ENCODE measurements around the gene PCBP3.
"Not testable (repeated sequence)": the region's sequence is repeated elsewhere in the genome, so short reads cannot be mapped to it uniquely, and the experiment has no call there.

The PCBP3 gene

DNA sequence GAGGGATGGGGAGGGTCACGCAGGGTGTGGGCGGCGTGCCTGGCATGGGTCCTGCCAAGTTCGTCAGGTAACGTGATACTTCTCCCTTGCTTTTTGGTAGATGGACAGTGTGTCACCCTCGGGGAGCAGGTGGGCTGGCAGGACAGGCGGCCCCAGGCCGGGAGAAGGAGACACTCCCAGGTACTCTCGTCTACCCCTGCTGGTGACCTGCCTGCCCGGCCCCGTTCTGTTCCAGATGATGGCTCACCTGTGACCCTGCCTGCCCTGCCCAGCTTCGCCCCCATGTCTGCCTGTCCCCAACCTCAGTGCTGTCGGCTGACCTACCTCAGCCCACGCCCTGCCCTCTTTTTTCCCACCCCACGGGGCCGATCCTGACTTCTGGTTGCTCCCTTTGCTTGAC lies 144.7 kb downstream of the PCBP3 start:
- no peak for DNase-seq (ENCODE audit: low read depth)

GRCh38 chr21:45788637-45789506 lies 145.3 kb downstream of the PCBP3 start:
- DNase-seq (ENCODE audit: low read depth): no peak

DNA sequence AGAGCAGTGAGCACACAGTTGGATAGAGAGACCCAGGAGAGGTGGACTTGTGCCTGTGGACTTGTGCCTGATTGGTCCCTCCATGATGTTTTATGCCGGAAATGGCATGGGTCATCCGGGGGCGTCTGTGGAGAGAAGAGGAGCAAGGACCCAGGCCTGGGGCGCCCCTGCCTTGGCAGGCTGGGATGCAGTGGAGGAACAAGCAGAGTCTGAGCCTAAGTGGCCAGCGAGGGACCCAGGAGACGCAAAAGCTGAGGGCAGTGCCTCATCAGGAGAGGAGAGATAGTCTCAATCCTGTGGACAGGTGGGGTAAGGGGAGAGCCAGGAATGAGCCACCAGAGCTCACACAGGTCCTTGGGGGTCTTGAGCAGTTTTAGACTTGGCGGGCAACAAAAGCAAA lies 146.9 kb downstream of the PCBP3 start:
- no peak for DNase-seq (ENCODE audit: low read depth)

GRCh38 chr21:45791562-45792418 lies 148.3 kb downstream of the PCBP3 start:
- DNase-seq (ENCODE audit: low read depth): no peak

DNA sequence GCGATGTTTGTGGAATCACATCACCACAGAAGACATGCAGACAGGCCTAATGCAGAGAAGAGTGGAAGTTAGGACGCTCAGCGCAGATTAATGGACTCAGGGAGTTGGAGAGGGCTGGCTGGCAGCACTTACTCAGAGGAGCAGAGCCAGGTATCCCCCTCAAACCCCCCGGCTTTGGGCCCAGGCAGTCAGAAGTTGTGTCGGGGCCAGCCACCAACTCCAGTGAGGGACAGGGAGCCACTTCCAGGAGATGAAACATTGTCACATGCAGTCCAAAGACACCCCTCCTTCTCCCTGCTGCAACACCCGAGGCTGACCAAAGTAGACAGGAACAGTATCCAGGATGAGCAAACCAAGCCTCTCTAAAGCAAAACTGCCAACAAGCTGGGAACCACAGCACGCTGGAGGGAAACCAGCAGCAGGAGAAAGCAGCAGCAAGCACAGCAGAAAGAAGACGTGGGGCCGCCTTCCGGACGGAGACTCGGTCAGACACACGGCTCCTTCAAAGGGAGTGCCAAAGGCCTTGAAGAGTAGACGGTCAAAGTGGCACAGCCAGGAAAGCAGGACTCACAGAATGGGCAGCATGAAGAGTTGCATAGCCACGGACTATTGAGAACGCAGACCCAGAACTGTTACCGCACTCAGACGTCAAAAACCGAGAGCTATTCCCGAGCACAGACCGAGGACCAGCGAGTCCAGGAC lies 149.3 kb downstream of the PCBP3 start:
- no peak for DNase-seq (ENCODE audit: low read depth)

GRCh38 chr21:45794027-45794426 lies 150.5 kb downstream of the PCBP3 start:
- DNase-seq (ENCODE audit: low read depth): no peak

DNA sequence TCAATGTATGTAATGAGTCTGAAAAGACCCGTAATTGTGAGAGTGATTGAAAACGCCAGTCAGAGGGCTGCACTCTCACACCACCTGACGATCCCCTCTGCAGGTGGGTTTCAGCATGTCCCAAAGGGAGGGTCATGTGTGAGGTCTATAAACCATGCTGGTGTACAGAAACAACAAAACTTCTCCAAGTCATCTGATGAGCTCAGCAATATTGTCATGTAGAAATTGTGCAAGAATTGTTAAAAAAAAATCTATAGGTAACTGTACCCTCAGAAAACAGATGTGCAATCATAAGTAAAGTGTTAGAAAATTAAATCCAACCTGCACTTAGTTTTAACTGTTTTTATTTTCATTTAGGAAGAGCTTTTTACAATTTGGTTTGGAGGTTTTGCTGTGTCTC lies 152.5 kb downstream of the PCBP3 start:
- no peak for DNase-seq (ENCODE audit: low read depth)

DNA sequence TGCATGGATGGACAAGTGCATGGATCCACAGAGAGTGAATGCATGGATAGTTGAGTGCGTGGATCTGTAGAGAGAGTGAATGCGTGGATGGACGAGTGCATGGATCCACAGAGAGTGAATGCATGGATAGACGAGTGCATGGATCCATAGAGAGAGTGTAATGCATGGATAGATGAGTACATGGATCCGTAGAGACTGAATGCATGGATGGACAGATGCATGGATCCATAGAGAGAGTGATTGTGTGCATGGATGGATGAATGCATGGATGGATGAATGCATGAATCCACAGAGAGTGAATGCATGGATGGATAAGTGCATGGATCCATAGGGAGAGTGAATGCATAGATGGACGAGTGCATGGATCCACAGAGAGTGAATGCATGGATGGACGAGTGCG lies 153.8 kb downstream of the PCBP3 start:
- no peak for DNase-seq (ENCODE audit: low read depth)

DNA sequence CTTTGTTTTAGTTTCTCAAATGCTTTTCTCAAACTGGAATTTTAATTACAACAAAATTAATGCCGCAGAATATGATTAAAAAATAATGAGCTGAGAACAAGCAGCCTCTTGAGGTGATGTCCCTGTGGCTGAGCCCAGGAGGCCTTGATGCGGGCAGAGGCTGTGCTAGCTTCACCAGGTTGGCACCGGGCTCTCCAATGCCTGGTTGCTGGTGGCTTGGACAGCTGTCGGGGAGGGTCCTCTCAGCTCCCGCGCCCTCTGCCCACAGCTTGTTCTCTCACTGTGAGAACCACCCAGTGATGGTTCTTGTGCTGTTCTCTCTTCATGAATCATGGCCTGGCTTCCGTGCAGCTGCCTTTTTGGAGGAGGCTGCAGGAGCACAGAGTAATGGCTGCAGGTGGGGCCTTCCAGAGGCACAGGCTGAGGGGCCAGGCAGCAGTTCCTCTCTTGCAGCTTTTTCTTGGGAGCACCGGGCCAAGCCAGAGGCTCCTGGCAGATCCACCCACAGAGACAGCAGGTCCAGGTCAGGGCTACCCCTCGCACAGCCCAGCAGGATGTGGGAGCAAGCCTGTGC lies 156.3 kb downstream of the PCBP3 start:
- DNase-seq (ENCODE audit: low read depth): no peak

DNA sequence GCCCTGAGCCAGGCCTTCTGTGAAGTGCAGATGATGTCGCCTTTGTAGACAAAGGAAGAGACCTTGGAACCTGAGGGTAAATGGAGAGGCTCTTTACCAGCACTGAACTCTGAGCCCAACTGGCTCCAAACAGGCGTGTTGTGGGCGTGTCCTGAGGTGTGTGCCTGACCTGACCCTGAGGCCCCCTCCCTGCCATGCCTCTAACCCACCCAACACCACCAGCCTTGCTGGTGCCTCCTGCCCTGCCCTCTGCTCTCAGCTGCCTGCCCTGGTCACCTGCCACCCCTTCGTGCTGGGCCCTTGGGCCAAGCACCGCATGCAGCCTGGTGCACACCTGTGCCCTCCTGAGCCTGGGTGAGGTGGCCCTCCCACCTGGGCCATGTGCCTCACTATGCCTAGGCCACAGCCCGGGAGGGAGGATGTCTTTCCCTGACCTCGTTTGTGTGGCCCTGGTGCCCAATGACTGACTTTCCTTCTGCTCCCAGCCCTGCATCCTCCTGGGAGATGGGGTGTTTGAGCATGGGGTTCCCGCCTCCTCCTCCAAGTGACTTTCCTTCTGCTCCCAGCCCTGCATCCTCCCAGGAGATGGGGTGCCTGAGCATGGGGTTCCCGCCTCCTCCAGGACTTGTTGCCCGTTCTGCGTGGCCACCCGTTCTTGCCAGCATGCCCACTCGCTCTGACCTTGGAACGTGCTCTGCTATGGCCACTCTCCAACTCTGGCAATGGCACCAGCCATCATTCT lies 157.0 kb downstream of the PCBP3 start:
- no peak for DNase-seq (ENCODE audit: low read depth)

DNA sequence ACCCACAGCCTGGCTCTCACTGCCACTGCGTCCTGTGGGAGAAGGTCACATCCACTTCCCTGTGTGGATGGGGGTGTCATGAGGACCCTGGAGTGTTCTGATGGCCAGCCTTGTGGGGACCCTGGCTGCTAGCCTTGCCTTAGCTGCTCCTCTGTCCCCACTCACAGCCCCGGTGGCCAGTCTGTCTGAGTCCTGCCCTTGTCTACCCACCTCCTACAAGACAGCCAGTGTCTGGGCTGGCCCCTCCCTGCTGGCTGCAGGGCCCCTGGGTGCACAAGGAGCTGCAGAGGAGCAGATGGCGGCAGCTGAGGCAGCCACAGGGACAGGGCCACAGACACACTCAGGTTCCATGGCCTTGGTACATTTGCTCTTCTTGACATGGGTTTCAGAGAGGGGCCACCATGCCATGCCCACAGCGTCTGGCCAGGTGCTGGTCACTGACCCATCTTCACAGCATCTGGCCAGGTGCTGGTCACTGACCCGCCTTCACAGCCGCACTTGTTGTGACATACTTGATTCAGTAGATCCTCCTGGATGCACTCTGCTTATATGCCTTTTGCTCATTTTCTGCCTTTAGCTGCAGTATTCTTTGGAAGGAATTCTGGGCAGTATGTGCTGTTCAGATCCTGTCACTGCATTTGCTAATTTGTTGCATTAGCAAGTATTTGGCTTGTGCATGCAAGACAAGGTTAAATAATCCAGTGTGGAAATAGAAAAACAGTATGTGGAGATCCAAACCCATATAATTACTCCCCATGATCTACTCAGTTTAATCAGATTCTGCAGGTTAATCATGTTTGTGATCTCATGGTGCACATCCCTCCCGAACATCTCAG lies 157.8 kb downstream of the PCBP3 start:
- DNase-seq (ENCODE audit: low read depth): no peak

DNA sequence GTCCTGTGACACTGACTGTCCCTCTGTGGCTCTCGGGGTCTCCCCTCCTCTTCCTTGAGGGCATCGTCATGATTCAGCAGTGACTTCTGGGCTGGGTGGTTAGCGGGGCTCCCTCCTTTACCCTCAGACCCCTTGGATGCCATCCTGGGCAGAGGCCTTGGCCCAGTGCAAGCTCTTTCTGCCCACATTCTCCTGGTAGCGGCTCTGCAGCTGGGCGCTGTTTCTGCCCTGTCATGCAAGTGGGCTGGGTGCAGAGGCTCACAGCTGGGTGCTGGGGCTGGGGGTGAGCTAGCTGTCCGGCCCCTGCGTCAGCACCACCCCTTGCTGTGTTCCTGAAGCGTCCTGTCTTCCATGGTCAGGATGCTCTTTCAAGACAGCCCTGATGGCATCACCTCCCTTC lies 158.5 kb downstream of the PCBP3 start:
- DNase-seq (ENCODE audit: low read depth): no peak

DNA sequence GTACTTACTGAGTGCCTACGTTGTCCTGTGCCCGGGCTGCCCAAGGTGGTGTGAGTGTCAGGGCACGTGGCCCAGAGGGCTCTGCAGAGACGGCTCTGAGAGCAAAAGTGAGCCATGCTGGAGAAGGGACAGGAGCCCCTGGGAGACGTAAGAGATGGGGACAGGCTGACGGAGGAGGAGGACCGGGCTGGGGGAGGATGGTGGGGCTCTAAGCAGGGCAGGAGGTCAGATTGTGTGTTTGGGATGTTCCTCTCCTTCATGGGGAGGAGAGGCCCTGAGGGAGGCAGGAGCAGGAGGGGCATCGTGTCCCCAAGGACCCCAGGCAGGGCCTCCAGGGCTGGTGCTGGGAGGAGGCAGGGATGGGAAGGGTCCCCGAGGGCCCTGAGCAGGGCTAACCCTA lies 158.9 kb downstream of the PCBP3 start:
- no peak for DNase-seq (ENCODE audit: low read depth)

- DNase-seq (ENCODE audit: low read depth): no peak
Observed at GRCh38 chr21:45802956-45803617, 159.6 kb downstream of the PCBP3 start.

GRCh38 chr21:45803618-45804340 lies 160.3 kb downstream of the PCBP3 start:
- DNase-seq (ENCODE audit: low read depth): no peak

- DNase-seq (ENCODE audit: low read depth): no peak
Observed at GRCh38 chr21:45804809-45805313, 161.3 kb downstream of the PCBP3 start.

DNA sequence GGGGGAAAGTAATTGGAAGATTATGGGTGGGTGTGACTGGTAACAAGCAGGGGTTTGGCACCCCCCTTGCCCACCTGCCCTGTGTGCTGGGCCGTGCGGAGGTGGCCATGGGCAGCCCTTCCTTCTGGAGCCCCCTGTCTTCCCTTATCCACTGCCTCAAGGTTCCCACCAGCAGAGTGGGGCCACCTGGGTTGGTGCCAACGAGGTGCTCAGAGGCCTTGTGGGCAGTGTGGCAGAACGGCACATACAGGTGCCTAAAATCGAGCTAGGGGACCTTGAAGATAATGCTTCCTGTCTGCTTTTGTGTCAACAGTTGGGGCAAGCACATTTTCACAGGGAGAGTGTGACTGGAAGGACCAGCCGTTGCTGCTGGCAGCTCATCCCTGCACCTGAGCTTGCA lies 161.8 kb downstream of the PCBP3 start:
- no peak for DNase-seq (ENCODE audit: low read depth)

GRCh38 chr21:45806042-45806441 lies 162.5 kb downstream of the PCBP3 start:
- no peak for DNase-seq (ENCODE audit: low read depth)

- DNase-seq (ENCODE audit: low read depth): not testable (repeated sequence)
Observed at GRCh38 chr21:45808663-45809062, 165.1 kb downstream of the PCBP3 start.

Measured in HS-5 (cell line).